GM18517 (cell line): ENCODE data around the gene JARID2.

Experiments
- ATAC-seq: cut with Tn5 transposase; IDR thresholded peaks from one replicate; pipeline ENCODE4 v1.9.1; 2021; ENCODE audit warnings: mild to moderate bottlenecking, moderate library complexity; ENCODE audit not compliant: unreplicated experiment

Gene JARID2

GRCh38 chr6:15246666-15247499, 1.0 kb downstream of the JARID2 start:
- no peak for ATAC-seq

DNA sequence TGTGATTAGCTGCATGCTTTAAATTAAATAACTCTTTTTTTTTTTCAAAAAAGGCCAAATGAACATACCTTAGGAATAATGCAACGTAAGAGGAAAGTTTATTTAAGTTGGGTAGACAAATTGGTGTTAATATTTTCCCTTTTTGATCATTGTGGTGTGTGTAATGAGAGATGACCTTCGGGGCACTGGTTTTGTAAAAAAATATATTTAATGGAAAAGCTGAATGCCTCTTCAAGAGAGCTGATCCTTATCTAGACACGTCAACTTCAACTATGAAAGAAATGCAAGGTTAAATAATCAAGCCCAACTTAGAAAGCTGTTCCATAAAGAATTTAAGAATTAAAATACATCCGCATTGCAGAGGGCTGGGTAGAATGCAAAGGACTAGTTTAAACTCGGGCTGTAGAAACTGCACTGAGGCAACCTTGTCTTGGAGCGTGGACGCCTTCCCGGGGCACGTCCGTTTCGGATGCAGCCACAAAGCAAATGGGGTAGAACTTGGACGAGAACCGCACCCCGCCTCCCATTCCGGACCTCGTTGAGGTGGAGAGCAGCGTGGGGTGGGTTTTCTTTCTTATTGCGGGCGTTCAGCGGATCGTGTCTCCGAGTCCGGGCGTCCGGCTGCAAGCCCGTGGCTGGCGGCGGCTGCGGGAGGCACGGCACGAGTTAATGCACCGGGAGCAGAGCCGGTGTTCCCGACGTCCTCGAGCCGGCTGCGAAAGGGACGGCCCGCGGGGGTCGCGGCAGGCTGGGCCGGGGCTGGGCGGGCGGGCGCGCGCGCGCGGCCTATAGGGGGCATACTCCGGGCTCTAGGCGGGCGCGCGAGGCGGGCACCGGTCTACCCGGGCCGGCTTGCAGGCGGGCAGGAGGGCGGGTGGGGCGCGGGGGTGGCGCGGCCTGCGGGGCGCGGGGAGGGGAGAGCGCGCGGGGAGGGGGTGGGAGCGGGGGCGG, 1.9 kb downstream of the JARID2 start:
- no peak for ATAC-seq

GRCh38 chr6:15248451-15249370, 2.8 kb downstream of the JARID2 start:
- no peak for ATAC-seq

- ATAC-seq: no peak
Observed at GRCh38 chr6:15249371-15250019, 3.6 kb downstream of the JARID2 start.

- no peak for ATAC-seq
Observed at GRCh38 chr6:15250187-15251168, 4.6 kb downstream of the JARID2 start.

GRCh38 chr6:15252195-15252594, 6.3 kb downstream of the JARID2 start:
- no peak for ATAC-seq

- ATAC-seq: no peak
Observed at GRCh38 chr6:15253203-15254022, 7.5 kb downstream of the JARID2 start.

GRCh38 chr6:15254070-15254975, 8.5 kb downstream of the JARID2 start:
- ATAC-seq: no peak

- ATAC-seq: peak; percentile 71
Observed at GRCh38 chr6:15255481-15255880, 9.6 kb downstream of the JARID2 start.

DNA sequence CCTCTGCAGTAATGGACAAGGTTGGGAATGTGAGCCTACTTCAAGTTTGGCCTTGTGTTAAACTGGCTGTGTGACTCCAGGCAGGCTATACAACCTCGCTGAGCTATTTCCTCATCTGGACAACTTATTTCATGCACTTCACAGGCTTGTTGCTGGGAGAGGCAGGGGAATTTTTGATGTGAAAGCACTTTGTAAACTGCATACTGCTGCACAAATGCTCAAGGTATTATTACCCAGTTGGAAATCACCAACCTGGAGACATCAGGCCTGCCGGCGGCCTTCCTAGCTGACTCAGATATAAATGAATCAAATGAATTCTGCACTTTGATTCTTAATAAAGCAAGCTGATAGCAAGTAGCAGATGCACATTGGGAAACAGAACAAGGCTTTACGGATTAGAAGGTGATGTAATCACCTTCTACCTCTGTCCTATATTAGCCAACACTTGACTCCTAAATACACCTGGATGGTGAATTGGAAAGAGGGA, 10.1 kb downstream of the JARID2 start:
- peak; percentile 6 for ATAC-seq

DNA sequence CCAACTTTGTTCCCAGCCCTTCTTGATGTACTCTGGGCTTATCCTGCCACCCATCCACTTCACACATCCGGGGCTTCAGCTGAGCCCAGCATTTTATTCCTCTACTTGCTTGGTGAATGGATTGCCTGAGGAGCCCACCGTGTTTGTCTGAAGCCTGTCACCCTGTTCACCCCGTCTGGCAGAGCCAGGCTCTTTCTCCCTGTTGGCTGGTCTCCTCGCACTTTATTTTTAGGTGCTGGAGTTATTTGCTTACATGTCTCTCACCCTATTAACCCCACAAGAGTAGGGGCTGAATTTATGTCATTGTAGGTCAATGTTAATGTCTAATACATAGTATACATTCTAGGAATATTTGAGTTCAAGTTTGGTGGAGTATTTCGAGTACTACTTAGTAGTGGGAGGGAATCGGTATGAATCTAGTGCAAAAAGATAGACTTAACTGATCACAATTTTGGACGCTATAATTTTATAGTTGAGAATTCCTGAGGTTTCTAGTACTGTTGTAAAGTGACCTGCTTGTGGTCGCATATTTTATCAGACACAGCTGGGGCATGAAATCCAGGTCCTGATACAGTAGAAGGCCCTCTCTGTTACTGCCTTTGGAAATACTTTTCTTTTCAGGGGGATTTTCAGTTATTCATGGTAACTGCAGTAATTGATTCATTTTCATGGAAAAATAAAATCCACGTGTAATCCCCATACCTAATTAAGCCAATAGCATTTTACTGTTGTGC, 10.8 kb downstream of the JARID2 start:
- no peak for ATAC-seq

DNA sequence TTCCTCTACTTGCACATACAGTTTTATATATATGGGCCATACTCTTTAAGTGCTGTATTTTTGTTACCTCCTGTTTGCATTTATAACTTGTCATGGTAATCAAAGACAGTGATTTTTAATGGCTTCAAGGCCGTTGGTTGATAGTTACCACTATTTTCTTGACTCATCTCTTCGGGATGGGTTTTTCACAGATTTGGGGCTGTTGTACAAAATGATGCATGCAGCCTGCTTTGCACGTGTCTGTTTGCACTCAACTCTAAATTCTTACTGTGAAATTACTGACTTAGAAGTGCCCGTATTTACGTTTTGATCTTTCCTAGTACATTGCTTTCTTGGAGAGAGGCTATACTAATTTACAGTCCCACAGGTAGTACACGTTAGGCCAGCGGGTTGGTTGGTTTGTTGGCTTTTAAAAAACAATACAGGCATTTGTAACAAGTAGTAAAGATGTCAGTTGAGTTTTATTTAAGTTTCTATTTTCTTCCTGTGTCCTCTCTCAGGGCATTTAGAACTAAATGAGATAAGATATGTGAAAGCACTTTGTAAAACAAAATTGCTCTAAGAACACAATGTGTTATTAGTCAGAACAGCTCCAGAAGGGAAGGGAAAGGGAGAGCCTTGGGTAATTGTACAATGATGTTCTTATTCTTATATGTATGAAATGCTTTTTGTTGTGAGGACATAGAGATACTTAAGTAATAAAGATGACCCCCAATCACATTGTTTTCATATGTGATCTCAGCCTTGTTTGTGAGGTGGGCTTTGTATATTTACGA, 11.7 kb downstream of the JARID2 start:
- no peak for ATAC-seq

DNA sequence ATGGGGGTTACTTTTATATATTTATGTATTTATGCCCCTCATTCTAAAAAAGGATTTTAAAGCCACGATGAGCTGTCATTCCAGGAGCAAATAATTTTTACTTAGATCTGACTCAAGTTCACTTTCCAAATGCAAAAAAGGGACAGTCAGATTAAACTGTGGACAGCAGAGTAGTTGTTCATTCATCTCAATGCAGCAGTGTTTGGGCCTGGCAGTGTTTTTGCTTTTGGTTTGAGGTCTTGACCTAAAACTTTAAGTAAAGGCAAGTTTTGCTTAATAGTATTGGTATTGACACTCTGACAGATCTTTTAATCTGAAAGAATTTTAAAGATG, 13.9 kb downstream of the JARID2 start:
- no peak for ATAC-seq

DNA sequence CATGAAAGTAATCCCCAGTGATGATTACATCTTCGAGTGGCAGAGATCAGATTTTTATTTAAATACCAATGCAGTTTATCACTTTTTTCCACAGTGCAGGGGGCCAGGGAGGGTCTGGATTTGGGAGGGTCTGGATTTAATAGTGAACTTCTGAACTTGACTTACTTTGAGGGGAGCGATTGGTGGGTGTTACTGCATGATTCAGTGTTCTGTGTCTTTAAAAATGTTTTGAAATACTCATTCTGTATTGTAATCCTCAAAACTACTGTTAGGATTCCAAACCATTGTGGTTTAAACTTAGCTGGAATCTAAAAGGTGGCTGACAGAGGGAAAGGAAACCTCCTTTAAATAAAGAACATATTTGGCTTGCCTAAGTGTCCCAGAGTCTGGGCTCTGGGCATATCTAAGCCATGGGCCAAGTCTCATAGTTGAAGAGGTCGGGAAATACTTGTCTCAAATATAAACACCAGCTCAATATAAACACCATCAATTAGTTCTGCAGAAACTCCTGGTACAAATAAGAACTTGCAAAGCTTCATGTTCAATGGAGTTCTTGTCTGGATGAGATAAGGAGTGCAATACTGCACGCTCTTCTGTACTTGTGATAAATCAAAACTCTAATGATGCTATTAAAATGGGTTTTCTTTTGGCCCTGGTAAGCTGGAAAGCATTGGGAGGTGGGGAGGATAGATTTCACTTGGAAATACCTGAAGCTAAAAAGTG, 14.4 kb downstream of the JARID2 start:
- ATAC-seq: no peak

DNA sequence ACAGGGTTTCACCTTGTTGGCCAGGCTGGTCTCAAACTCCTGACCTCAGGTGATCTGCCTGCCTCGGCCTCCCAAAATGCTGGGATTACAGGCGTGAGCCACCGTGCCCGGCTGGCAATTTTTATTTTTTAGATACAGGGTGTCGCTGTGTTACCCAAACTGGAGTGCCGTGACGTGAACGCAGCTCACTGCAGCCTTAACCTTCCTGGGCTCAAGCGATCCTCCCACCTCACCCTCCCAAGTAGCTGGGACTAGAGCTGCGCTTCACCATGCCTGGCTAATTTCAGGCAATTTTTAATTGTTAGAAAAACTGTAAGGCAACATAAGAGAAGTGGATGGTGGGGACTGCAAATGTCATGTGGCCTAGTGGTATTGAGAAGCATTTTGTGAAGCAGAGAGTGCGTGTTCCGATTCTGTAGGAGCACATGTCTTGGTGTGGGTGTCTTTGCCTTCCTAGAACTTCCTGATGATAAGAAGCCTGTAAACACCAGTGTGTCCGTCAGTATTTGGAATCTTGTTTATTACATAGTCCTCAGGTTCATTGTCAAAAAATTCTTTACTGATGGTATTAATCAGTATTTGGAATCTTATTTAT, 18.0 kb downstream of the JARID2 start:
- ATAC-seq: no peak
